HS-27A (cell line): ENCODE data around the gene CTDSP1.

ENCODE experiments used
- DNase-seq: peaks from one replicate; pipeline ENCODE4 v3.0.0-alpha.2; 2012; ENCODE audit warnings: low read depth, missing footprints

Gene CTDSP1

GRCh38 chr2:218399391-218400166 is at the start of gene CTDSP1:
Gene CTDSP1, plus strand, starts transcription at chr2:218399868. Its CDS starts 223 bp downstream, at chr2:218400091.
- DNase-seq: peak; percentile 66

DNA sequence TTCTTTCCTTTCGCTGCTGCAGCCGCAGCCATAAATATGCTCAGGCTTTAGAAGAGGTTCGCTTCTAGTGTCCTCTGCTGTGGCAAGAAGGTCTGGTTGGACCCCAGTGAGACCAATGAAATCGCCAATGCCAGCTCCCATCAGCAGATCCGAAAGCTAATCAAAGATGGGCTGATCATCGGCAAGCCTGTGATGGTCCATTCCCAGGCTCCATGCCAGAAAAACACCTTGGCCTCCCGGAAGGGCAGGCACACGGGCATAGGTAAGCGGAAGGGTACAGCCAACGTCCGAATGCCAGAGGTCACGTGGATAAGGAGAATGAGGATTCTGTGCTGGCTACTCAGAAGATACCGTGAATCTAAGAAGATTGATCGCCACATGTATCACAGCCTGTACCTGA is 45.6 kb upstream of the CTDSP1 start:
- no peak for DNase-seq

DNA sequence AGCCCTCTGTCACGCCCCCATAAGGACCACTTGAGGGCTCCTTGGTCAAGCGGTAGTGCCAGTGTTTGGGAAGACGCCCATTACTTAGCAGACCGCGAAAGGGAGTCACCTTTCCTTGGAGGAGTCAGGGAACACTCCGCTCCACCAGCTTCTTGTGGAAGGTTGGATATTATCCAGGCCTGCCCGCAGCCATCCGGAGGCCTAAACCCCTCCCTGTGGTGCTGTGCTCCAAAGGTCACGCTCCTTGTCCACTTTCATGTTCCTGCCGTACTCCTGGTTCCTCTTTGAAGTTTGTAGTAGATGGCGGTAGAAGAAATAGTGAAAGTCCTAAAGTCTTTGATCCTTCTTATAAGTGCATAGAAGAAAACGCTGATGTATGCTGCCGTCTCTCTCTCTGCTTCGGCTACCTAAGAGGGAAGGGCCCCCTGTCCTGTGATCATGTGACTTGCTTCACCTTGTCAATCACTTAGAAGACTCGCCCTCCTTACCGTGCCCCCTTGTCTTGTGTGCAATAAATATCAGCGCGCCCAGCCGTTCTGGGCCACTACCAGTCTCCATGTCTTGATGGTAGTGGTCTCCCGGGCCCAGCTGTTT is 44.7 kb upstream of the CTDSP1 start:
- no peak for DNase-seq

- no peak for DNase-seq
Observed at GRCh38 chr2:218357236-218358177, 42.2 kb upstream of the CTDSP1 start.

- DNase-seq: no peak
Observed at GRCh38 chr2:218360453-218360852, 39.2 kb upstream of the CTDSP1 start.

GRCh38 chr2:218362606-218363005 is 37.1 kb upstream of the CTDSP1 start:
- DNase-seq: no peak

GRCh38 chr2:218363736-218364135 is 35.9 kb upstream of the CTDSP1 start:
- DNase-seq: no peak

- DNase-seq: no peak
Observed at GRCh38 chr2:218364196-218364595, 35.5 kb upstream of the CTDSP1 start.

GRCh38 chr2:218366621-218367414 is 32.9 kb upstream of the CTDSP1 start:
- DNase-seq: no peak

DNA sequence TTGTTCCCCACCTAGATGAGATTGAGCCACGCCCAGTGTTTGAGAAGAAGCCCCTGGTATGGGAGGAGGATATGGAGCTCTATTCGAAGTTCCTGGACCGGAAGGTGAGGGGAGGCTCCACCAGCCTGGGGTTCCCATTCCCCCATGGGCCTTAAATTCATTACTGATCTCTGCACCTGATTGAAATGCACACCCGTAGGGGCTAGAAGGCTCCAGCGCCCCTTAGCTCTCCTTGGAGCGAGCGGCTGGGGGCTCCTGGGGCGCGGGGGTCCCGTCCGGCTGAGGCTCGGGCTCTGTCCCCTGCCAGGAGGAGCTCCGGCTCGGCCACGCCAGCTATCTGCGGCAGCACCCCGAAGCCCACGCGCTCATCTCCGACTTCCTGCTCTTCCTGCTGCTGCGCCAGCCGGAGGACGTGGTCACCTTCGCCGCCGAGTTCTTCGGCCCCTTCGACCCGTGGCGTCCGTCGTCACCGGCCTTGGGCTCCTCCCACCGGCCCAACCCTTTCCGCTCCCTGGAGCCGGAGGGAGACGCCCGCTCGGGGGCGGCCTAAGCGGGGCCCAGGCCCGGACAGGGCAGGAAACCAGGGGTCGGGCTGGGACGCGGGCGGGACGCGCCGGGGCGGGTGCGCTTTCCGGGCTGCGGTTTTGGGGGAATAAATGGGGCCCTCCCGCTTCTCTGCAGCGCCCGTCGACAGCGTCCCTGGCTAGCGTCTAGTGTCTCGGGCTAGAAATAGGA is 32.1 kb upstream of the CTDSP1 start:
- DNase-seq: no peak

DNA sequence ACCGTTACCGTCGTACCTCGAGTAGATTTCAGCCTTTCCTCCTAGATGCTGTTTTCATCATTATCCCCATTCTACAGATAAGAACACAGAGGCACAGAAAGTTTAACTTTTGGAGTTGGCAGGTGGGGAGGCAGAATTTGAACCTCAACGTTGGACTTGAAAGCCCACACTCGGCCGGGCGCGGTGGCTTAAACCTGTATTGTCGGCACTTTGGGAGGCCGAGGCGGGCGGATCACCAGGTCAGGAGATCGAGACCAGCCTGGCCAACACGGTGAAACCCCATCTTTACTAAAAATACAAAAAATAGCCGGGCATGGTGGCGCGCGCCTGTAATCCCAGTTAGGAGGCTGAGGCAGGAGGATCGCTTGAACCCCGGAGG is 31.5 kb upstream of the CTDSP1 start:
- DNase-seq: no peak

DNA sequence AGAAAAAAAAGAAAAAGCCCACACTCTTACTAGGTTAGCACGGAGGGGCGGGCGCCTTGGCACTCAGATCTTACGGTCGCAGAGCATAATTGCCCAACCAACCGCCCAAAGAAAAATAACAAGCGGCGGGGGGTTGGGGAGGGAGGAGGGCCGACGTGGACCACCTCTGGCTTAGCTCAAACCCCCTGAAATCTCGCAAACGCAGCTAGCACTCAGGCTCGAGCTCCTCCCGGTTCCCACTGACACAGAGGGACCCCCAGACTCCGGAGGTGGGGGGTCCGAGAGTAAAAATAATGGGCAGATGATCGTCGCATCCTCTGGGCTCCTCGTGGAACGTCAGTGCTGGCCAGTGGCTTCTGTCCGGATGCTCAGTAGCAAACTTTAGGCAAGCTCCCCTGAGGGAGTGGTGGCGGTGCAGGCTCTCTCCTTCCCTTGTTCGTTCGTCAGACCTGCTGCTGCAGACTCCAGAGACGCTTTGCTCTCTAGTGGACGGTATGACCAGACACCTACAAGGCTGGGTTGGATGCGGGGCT is 31.0 kb upstream of the CTDSP1 start:
- no peak for DNase-seq

DNA sequence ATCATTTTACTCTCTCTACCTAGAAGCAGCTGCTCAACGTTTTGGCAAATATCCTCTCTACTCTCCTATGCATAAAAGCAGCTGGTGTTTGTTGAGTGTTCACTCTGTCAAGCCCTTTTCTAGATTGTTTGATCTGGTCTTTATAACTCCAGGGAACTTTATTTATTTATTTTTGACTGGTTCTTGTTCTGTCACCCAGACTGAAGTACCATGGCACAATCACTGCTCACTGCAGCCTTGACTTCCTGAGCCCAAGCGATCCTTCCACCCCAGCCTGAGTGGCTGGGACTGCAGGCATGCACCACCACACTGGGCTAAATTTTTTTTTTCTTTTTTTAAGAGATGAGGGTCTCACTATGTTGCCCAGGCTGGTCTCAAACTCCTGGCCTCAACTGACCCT is 30.3 kb upstream of the CTDSP1 start:
- no peak for DNase-seq

DNA sequence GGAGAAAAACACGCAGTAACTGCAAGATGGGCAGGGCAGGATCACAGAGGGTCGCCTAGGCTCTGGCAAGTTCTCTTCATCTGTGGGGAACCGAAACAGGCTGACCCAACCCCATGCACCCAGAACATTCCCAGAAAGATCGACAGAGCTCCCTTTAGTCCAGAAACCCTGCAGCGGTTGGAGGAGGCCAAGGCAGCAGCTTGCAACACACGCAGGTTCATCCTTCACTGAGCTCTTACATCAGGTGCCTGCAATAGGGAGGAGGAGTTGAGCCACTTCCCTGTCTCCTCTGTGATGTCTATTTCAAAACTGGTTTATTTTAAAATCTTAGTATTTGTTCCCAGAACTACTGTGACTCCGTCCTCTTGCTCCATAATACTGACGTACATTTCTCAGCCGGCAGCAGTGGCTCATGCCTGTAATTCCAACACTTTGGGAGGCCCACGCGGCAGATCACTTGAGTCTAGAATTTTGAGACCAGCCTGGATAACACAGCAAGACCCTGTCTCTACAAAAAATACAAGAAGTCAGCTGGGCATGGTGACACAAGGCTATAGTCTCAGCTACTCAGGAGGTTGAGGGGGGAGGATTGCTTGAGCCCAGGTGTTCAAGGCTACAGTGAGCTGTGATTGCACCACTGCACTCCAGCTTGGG is 29.1 kb upstream of the CTDSP1 start:
- no peak for DNase-seq

DNA sequence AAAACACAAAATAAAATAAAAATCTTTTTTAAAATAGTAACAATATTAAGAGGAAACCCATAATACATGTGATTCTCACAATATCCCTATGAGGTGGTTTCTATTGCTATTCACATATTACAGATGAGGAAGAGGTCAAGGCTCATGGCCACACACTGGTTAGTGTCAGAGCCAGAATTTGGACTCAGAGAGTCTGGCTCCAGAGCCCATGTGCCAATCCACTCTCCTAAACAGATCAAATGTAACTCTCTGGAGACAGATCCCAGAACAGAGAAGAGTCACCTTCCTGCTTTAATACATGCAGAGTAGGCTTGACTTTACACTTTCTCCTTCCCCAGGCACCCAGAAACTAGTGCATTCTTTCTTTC is 27.7 kb upstream of the CTDSP1 start:
- no peak for DNase-seq

- no peak for DNase-seq
Observed at GRCh38 chr2:218374795-218375194, 24.9 kb upstream of the CTDSP1 start.

- no peak for DNase-seq
Observed at GRCh38 chr2:218375212-218375611, 24.5 kb upstream of the CTDSP1 start.

DNA sequence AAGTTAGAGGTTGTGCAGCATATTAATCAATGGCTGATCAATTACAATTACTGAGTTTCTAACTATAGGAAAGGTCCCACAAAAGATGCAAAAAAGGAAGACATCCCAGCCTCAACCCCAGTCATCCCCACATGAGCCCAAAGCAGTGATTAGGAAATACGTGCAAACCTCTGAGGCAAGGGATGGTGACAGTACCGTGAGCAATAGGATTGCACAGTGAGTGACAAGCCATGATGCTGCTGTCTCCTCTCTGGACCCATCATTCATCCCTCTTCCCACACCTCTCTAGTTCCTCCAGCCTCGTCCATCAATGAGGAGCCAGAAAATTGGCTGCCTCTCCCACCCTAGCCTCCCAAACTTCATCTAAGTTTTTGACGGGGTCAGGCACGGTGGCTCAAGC is 21.6 kb upstream of the CTDSP1 start:
- no peak for DNase-seq

GRCh38 chr2:218381916-218382366 is 17.7 kb upstream of the CTDSP1 start, which contains the start of gene SLC11A1:
Gene SLC11A1, plus strand, starts transcription at chr2:218382273. Its CDS starts 96 bp downstream, at chr2:218382369.
- DNase-seq: no peak

- DNase-seq: no peak
Observed at GRCh38 chr2:218382785-218383184, 16.9 kb upstream of the CTDSP1 start.
